GM21423 (cell line): Measurements from ENCODE around the gene WNK4.
"Not testable (repeated sequence)": the region's sequence is repeated elsewhere in the genome, so short reads cannot be mapped to it uniquely, and the experiment has no call there.

Experiments
- ATAC-seq: cut with Tn5 transposase; IDR thresholded peaks from one replicate; pipeline ENCODE4 v1.9.1; 2021; ENCODE audit warnings: mild to moderate bottlenecking, moderate library complexity; ENCODE audit not compliant: unreplicated experiment

Gene WNK4

DNA sequence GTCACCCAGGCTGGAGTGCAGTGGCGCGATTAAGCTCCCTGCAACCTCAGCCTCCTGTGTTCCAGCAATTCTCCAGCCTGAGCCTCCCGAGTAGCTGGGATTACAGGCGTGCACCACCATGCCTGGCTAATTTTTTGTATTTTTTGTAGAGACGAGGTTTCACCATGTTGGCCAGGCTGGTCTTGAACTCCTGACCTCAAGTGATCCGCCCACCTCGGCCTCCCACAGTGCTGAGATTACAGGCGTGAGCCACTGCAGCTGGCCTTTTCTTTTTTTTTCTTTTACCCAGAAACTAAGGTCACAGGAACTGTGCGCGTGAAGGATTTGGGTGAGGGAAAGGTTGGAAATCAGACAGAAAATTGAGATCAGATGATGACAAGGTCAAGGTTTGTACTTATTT lies 10.4 kb upstream of the WNK4 start:
- ATAC-seq = not testable (repeated sequence)

DNA sequence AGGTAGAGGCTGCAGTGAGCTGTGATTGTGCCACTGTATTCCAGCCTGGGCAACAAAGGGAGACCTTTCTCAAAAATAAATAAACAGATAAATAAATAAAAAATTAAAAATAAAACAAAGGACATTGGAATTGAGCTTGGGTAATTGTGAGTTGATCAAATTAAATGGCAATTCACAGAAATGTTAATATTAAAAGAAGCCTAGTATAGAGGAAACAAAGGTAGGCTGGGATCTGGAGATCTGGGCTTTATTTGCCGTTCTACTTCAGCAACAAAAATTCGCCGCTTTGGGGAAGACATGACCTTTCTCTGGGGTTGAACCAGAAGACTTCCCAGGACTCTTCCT lies 7.5 kb upstream of the WNK4 start:
- no peak for ATAC-seq

- ATAC-seq = peak; percentile 67
Measured at GRCh38 chr17:42773290-42774035, 6.9 kb upstream of the WNK4 start, which contains the start of gene VPS25. VPS25 (plus strand) TSS chr17:42773449; CDS start chr17:42773476, 27 bp downstream.

DNA sequence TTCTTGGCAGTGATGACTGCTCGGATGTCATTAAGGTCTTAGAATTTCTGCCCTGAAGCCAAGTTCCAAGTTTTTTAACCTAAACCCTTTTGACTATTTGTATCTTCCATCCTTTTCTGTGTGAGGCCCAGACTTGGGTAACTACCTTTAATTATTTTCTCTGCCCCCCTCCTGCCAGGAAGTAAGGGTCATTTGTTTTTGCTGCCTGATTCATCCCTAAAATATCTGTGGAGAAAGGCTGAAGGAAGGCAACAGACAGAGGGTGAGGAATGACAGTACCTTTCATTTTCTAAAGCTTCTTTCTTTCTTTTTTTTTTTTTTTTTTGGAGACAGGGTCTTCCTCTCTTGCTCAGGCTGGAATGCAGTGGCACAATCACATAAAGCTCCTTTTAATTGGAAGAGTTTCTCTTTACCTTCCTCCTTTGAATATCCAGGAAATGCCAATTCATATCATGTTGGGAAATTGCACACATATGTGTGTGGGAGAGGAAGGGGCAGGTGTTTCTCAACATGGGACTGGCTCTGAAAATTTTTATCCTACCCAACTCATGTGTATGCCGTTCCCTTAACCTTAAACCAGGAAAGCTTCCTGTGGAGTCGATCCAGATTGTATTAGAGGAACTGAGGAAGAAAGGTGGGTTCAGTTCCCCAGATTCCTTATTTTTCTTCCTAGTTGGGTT lies 6.2 kb upstream of the WNK4 start:
- no peak for ATAC-seq

- ATAC-seq = no peak
Measured at GRCh38 chr17:42775534-42776098, 4.8 kb upstream of the WNK4 start.

- no peak for ATAC-seq
Measured at GRCh38 chr17:42778570-42778969, 1.8 kb upstream of the WNK4 start.

DNA sequence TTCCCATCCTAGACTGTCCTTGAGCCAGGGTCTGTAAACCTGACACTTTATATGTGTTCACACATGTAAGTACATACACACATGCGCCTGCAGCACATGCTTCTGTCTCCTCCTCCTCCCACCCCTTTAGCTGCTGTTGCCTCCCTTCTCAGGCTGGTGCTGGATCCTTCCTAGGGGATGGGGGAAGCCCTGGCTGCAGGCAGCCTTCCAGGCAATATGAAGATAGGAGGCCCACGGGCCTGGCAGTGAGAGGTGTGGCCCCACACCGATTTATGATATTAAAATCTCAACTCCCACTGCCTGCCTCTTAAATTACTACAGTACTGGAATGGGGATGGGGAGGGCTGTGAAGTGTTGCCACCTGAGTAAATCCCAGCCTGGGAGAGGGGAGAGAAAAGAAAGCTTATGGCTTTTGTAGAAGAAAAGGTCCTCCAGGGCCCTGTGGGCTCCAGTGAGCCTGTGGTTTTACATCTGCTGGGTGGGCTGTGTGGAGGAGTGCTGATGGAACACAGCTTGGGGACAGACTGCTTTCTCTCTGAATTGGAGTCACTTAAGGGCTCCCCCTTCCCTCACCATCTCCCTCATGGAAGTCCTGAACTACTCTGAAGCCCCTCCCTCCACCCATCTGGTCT lies 990 bp upstream of the WNK4 start:
- ATAC-seq = no peak

- ATAC-seq = no peak
Measured at GRCh38 chr17:42780851-42781638, 635 bp downstream of the WNK4 start.

DNA sequence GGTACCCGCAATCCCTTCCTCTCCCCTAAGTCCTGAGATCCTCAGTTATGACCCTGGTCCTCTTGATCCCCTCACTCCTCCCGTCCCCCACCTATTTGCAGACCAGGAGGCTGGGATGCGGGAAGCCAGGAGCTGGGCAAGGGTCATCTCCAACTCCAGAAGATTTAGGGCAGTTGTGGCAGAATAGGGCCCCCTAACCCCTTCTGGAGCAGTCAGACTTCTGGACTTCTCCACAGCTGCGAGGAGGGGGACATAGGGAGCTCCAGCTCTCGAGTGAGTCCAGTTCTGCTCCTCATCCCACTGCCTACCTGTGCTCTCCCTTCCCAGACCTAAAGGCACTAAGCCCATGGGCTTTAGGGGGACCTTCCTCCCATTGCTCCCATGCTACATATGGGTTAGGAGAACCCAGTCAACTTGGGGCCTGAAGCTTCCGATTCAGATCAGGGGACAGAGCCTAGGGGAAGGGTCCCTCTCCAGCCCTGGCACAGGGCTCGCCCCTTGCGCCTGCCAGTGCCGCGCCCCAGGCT lies 1.3 kb downstream of the WNK4 start:
- no peak for ATAC-seq

- no peak for ATAC-seq
Measured at GRCh38 chr17:42782166-42783061, 2.0 kb downstream of the WNK4 start.

GRCh38 chr17:42783062-42783790 lies 2.8 kb downstream of the WNK4 start:
- ATAC-seq = no peak

DNA sequence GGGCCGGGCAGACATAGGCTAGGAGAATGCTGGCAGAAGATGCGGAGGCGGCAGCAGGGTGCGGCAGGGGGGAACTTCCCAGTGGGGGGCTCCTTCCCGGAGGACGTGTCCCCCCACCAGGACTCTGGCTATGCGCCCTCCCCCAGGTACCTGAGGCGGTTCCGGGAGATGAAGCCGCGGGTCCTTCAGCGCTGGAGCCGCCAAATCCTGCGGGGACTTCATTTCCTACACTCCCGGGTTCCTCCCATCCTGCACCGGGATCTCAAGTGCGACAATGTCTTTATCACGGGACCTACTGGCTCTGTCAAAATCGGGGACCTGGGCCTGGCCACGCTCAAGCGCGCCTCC lies 3.4 kb downstream of the WNK4 start:
- ATAC-seq = no peak

DNA sequence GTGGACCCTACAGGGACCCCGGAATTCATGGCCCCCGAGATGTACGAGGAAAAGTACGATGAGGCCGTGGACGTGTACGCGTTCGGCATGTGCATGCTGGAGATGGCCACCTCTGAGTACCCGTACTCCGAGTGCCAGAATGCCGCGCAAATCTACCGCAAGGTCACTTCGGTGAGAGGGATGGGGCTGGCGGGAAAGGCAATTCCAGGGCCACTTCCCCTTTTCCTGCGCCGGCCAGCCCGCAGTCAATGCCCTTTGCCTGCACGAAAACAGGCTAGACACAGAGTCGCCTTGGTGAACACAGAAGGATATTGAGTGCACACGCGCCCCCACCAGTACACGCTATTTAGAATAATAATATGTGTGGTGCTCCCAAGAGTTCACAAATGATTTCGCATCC lies 4.0 kb downstream of the WNK4 start:
- ATAC-seq = no peak

DNA sequence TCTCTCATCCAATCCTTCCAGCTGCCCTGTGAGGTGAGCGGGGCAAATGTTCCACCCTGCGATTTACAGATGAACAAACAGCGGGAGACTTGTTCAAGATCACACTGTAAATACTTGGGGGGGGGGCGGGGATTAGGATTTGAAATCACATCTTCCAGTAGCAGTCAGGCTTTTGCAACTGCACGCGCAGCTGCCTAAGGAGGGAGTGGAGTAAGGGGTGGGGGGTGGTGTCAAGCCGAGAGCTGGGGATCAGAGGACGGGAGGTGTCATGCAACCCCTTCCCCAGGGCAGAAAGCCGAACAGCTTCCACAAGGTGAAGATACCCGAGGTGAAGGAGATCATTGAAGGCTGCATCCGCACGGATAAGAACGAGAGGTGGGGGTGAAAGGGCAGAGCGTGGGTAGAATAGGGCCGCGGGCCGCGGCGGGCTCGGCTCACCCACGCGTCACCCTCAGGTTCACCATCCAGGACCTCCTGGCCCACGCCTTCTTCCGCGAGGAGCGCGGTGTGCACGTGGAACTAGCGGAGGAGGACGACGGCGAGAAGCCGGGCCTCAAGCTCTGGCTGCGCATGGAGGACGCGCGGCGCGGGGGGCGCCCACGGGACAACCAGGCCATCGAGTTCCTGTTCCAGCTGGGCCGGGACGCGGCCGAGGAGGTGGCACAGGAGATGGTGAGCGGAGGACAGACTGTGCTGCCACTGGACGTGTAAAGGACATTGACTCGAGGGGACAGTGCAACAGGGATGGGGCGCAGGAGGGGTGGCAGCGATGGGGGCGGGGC lies 4.6 kb downstream of the WNK4 start:
- no peak for ATAC-seq

DNA sequence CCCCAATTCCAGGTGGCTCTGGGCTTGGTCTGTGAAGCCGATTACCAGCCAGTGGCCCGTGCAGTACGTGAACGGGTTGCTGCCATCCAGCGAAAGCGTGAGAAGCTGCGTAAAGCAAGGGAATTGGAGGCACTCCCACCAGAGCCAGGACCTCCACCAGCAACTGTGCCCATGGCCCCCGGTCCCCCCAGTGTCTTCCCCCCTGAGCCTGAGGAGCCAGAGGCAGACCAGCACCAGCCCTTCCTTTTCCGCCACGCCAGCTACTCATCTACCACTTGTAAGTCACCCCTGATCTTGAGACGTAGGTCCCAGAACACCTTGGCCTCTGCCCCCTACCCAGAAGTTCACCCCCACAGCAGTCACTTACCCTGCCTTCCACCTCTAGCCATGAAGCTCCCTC lies 6.9 kb downstream of the WNK4 start:
- no peak for ATAC-seq

DNA sequence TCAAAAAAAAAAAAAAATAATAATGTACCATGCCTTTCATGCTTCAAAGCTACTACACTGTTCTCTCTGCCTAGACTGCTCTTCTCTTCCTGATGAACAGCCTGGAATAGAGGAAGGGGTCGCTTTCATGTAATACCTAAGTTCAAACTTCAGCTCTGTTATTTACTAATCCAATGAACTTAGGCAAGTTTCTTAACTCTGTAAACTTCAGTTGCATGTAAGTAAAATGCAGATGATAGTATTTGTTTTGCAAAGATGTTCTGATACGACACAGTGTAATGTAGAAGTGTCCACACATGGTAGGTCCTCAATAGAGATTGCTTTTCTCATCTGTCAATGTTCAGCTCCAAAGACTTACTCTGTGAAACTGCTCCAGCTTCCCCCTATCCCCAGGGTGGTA lies 11.5 kb downstream of the WNK4 start:
- ATAC-seq = no peak

GRCh38 chr17:42792545-42792944 lies 12.1 kb downstream of the WNK4 start:
- no peak for ATAC-seq

GRCh38 chr17:42795061-42795460 lies 14.7 kb downstream of the WNK4 start:
- no peak for ATAC-seq
